GM06990 (cell line): ENCODE data around the gene ACVR1C.
A peak's percentile ranks its signal among the peaks of the same experiment; 100 is the strongest.
"Not testable (repeated sequence)": the region's sequence is repeated elsewhere in the genome, so short reads cannot be mapped to it uniquely, and the experiment has no call there.

ENCODE experiments used
- DNase-seq: peaks from one replicate; pipeline ENCODE4 v3.0.0-alpha.2; 2011; ENCODE audit not compliant: insufficient read length; ENCODE audit errors: extremely low read depth
- H3K27me3 ChIP-seq: replicated peaks from 2 replicates; pipeline ENCODE4 v1.6.0; 2011; ENCODE audit warnings: low read length; ENCODE audit not compliant: control insufficient read depth, insufficient read depth
- H3K36me3 ChIP-seq: 2 replicates; pipeline ENCODE4 v1.5.1; 2011; ENCODE audit warnings: low read length; ENCODE audit not compliant: control insufficient read depth, insufficient read depth
- H3K4me3 ChIP-seq: replicated peaks from 2 replicates; pipeline ENCODE4 v1.5.1; 2011; ENCODE audit warnings: low read depth, mild to moderate bottlenecking, control low read depth, low read length
- TF ChIP-seq, protein P1 (sequence below): IDR thresholded peaks from 2 replicates; pipeline ENCODE4 v1.5.1; 2011; ENCODE audit warnings: low read length, control low read depth, mild to moderate bottlenecking, inconsistent platforms; ENCODE audit not compliant: insufficient read depth, poor library complexity, severe bottlenecking

Gene ACVR1C

DNA sequence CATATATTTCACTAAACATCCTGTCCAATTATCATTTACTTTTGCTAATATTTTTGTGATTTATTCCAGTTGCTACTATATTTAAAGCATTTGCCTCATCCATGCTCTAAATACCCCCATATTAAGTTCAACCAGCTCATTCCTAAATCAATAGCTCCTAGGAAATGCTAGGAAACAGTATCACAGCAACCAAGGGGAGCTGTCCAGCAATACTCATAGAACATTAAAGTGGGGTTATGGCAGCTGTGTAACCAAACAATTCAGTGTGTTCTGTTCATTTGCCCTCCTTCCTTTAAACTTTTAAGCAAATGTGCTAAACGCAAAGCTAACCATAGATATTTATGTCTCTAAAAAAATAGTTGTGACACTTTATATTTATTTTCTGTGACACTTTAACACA lies 41.1 kb downstream of the ACVR1C start:
- no peaks in the 10 kb centered on the region for H3K27me3 ChIP-seq
- no peaks in the 10 kb centered on the region for H3K36me3 ChIP-seq
- no peak overlapping the region for H3K4me3 ChIP-seq
- DNase-seq = no peak
- TF ChIP-seq, protein P1, sequence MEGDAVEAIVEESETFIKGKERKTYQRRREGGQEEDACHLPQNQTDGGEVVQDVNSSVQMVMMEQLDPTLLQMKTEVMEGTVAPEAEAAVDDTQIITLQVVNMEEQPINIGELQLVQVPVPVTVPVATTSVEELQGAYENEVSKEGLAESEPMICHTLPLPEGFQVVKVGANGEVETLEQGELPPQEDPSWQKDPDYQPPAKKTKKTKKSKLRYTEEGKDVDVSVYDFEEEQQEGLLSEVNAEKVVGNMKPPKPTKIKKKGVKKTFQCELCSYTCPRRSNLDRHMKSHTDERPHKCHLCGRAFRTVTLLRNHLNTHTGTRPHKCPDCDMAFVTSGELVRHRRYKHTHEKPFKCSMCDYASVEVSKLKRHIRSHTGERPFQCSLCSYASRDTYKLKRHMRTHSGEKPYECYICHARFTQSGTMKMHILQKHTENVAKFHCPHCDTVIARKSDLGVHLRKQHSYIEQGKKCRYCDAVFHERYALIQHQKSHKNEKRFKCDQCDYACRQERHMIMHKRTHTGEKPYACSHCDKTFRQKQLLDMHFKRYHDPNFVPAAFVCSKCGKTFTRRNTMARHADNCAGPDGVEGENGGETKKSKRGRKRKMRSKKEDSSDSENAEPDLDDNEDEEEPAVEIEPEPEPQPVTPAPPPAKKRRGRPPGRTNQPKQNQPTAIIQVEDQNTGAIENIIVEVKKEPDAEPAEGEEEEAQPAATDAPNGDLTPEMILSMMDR = no peak

DNA sequence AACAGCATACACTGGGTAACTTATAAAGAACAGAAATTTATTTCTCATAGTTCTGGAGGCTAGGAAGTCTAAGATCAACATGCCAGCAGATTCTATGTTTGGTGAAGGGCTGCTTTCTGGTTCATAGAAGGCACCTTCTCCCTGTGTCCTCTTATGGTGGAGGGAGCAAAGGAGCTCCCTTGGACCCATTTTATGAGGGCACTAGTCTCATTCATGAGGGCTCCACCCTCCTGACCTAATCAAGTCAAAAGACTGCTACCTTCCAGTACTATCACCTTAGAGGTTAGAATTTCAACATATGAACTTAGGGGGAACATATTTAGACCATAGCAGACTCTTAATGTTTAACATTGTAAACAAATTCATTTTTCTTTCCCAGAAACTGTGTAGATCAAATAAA lies 54.5 kb downstream of the ACVR1C start:
- Histone ChIP-seq H3K4me3 (no peak overlapping the region), H3K27me3 (no peaks in the 10 kb centered on the region; the same call in 1 of the 2 replicates), H3K36me3 (no peaks in the 10 kb centered on the region)
- no peak for DNase-seq
- TF ChIP-seq, protein P1 = no peak

DNA sequence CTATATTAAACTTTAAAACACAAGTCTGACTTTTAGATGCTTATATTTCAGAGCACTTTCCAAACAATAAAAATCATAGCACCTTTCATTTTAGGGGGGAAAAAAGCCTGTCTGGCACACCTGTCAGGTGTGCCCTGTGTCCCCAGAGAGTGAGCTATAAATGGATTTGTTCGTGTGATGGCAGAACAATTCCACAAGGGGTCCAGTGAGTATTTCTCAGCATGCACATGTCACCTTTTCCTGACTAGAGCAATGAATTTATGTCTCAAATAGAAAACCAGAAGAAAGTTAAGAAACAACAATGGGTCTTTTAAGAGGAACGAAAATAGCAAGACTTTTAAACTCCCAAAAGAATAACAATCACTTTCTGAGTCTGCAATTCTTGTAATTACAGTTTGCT lies 55.9 kb downstream of the ACVR1C start:
- DNase-seq = no peak
- TF ChIP-seq, protein P1 = peak; percentile 42
- no peak overlapping the region for H3K4me3 ChIP-seq

DNA sequence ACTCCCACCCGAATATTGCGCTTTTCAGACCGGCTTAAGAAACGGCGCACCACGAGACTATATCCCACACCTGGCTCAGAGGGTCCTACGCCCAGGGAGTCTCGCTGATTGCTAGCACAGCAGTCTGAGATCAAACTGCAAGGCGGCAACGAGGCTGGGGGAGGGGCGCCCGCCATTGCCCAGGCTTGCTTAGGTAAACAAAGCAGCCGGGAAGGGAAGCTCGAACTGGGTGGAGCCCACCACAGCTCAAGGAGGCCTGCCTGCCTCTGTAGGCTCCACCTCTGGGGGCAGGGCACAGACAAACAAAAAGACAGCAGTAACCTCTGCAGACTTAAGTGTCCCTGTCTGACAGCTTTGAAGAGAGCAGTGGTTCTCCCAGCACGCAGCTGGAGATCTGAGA lies 62.0 kb downstream of the ACVR1C start:
- not testable (repeated sequence) for H3K36me3 ChIP-seq, DNase-seq, H3K4me3 ChIP-seq, H3K27me3 ChIP-seq

More for the DNA sequence above, 55.9 kb downstream of the ACVR1C start:
- no peaks in the 10 kb centered on the region for H3K27me3 ChIP-seq
- H3K36me3 ChIP-seq = no peaks in the 10 kb centered on the region

DNA sequence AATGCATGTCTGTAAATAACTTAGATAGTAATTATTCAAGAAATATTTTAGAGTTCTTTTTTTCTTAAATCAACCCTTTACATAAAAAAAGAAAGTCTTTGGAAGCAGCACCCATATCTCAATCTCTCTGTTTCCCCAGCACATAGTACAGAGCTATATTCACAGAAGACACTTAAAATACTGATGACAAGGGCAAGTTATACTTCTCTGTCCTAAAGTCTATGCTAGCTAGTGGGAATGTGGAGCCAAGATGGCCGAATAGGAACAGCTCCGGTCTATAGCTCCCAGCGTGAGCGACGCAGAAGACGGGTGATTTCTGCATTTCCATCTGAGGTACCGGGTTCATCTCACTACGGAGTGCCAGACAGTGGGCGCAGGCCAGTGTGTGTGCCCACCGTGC lies 62.6 kb downstream of the ACVR1C start:
- H3K36me3 ChIP-seq, H3K27me3 ChIP-seq, H3K4me3 ChIP-seq, DNase-seq: not testable (repeated sequence)

DNA sequence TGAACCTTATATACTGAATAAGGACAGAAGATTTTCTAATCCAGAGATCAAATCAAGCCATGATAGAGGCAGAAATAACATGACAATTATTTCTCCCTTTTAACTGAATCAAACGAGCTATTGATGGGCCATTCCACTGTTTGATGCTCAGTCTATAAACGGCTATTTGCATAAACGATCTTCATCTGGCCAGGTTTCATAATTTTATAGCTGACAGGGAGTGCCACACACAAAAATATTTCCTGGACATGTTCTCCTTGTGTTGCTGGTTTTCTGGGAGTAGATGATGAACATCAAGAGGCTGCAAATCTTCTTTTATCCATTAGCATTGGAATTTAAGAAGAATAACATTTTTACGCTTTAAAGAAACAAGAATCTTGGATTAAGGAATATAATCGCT lies 63.1 kb downstream of the ACVR1C start:
- Histone ChIP-seq H3K27me3 (no peaks in the 10 kb centered on the region), H3K36me3 (no peaks in the 10 kb centered on the region), H3K4me3 (no peak overlapping the region)
- no peak for DNase-seq
- TF ChIP-seq, protein P1 = no peak

DNA sequence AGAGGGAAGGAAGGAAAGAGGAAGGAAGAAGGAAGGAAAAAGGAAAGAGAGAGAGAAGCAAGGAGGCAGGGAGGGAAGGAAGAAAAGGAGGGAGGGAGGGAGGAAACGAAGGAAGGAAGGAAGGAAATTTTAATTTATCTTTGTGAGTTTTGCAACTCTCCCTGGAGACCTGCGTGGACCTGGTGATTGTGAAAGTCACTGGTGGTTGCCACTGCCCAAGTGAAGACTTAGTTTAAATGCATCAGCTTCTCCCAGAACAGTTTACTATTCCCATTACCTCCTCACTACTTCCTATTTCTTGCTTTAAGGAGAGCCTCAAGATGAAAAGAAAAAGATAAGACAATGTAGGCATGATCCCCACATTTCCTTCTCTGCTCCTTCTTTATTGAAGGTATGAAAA lies 68.8 kb downstream of the ACVR1C start:
- Histone ChIP-seq H3K4me3 (no peak overlapping the region), H3K36me3 (no peaks in the 10 kb centered on the region), H3K27me3 (no peaks in the 10 kb centered on the region)
- no peak for DNase-seq
- TF ChIP-seq, protein P1 = no peak
